Measurements from ENCODE around the gene FGF3. TPM values are rescaled to one million over a fixed set of nuclear protein-coding genes. Genes with fewer than 3 reads are reported as not detected.

FGF3 gene
- total RNA-seq, 1 donor from 2014 or later, result not detected

GRCh38 chr11:69848201-69848600 lies 29.0 kb upstream of the FGF3 start:
- ATAC-seq (no peak), DNase-seq (ENCODE audit: low spot score) (no peak)

- no peak for DNase-seq (ENCODE audit: low spot score)
- ATAC-seq, result no peak
These were observed 25.2 kb upstream of the FGF3 start for GRCh38 chr11:69844396-69844795.

- ATAC-seq, result no peak
- peak; percentile 26 for DNase-seq (ENCODE audit: low spot score)
These were observed 24.3 kb upstream of the FGF3 start for GRCh38 chr11:69843529-69843921.

- ATAC-seq (no peak), DNase-seq (ENCODE audit: low spot score) (peak; percentile 28)
These were observed 23.7 kb upstream of the FGF3 start for GRCh38 chr11:69842746-69843528.

- ATAC-seq (peak; percentile 74), DNase-seq (ENCODE audit: low spot score) (peak; percentile 42)
These were observed 22.9 kb upstream of the FGF3 start for GRCh38 chr11:69841859-69842698.

GRCh38 chr11:69841170-69841858 lies 22.1 kb upstream of the FGF3 start:
- ATAC-seq (no peak), DNase-seq (ENCODE audit: low spot score) (peak; percentile 24)

- DNase-seq (ENCODE audit: low spot score) (peak; percentile 34), ATAC-seq (no peak)
These were observed 21.4 kb upstream of the FGF3 start for GRCh38 chr11:69840371-69841169.

GRCh38 chr11:69839516-69839915 lies 20.3 kb upstream of the FGF3 start:
- DNase-seq (ENCODE audit: low spot score) (peak; percentile 16), ATAC-seq (no peak)

GRCh38 chr11:69837791-69838190 lies 18.6 kb upstream of the FGF3 start:
- no peak for ATAC-seq

GRCh38 chr11:69836401-69836800 lies 17.2 kb upstream of the FGF3 start:
- DNase-seq (ENCODE audit: low spot score) (peak; percentile 22), ATAC-seq (no peak)

More at GRCh38 chr11:69837791-69838190, 18.6 kb upstream of the FGF3 start:
- DNase-seq (ENCODE audit: low spot score), result peak; percentile 23

- peak; percentile 33 for DNase-seq (ENCODE audit: low spot score)
These were observed 15.9 kb upstream of the FGF3 start for GRCh38 chr11:69834811-69835800.

GRCh38 chr11:69834251-69834650 lies 15.0 kb upstream of the FGF3 start:
- peak; percentile 28 for DNase-seq (ENCODE audit: low spot score)

More at GRCh38 chr11:69834811-69835800, 15.9 kb upstream of the FGF3 start:
- ATAC-seq, result no peak

GRCh38 chr11:69832561-69833413 lies 13.6 kb upstream of the FGF3 start:
- DNase-seq (ENCODE audit: low spot score) (no peak), ATAC-seq (no peak)

More at GRCh38 chr11:69834251-69834650, 15.0 kb upstream of the FGF3 start:
- no peak for ATAC-seq

- ATAC-seq (no peak), DNase-seq (ENCODE audit: low spot score) (no peak)
These were observed 12.8 kb upstream of the FGF3 start for GRCh38 chr11:69831985-69832384.

- ATAC-seq (no peak), DNase-seq (ENCODE audit: low spot score) (no peak)
These were observed 10.9 kb upstream of the FGF3 start for GRCh38 chr11:69830086-69830485.

GRCh38 chr11:69828971-69829344 lies 9.7 kb upstream of the FGF3 start:
- ATAC-seq (peak; percentile 58), DNase-seq (ENCODE audit: low spot score) (no peak)

GRCh38 chr11:69828276-69828970 lies 9.2 kb upstream of the FGF3 start:
- ATAC-seq, result peak; percentile 46
- DNase-seq (ENCODE audit: low spot score), result no peak

GRCh38 chr11:69826773-69827172 lies 7.6 kb upstream of the FGF3 start:
- DNase-seq (ENCODE audit: low spot score), result no peak

More at GRCh38 chr11:69826773-69827172, 7.6 kb upstream of the FGF3 start:
- ATAC-seq, result no peak
